Progenitor cell of endocrine pancreas (in vitro differentiated cells): ENCODE measurements around the gene SYVN1. TPM values are rescaled to one million over a fixed set of nuclear protein-coding genes. Genes with fewer than 3 reads are reported as not detected.

Experiments
- DNase-seq: peaks from one replicate; pipeline ENCODE4 v3.0.0; 2021; ENCODE audit warnings: low spot score; ENCODE audit not compliant: unreplicated experiment
- H3K27ac Mint-ChIP-seq: 2 replicates; pipeline ENCODE4 v1.8.0; 2021; ENCODE audit warnings: mild to moderate bottlenecking, moderate library complexity, mixed read lengths
- H3K27me3 Mint-ChIP-seq: 2 replicates; pipeline ENCODE4 v1.8.0; 2021; ENCODE audit warnings: mixed read lengths
- H3K36me3 Mint-ChIP-seq: 2 replicates; pipeline ENCODE4 v1.8.0; 2022; ENCODE audit warnings: mixed read lengths; ENCODE audit not compliant: insufficient read depth
- H3K4me1 Mint-ChIP-seq: 2 replicates; pipeline ENCODE4 v1.8.0; 2021; ENCODE audit warnings: low read depth, mixed read lengths
- H3K4me3 Mint-ChIP-seq: 2 replicates; pipeline ENCODE4 v1.8.0; 2021; ENCODE audit warnings: low read depth, mild to moderate bottlenecking, moderate library complexity, mixed read lengths
- H3K9me3 Mint-ChIP-seq: 2 replicates; pipeline ENCODE4 v1.8.0; 2021; ENCODE audit warnings: low read depth, mixed read lengths
- CTCF ChIP-seq: fragments of 200-600 bp; sonication (generic); IDR thresholded peaks from one replicate; pipeline ENCODE4 v1.5.0; 2021; ENCODE audit warnings: antibody characterized with exemption, mild to moderate bottlenecking; ENCODE audit not compliant: unreplicated experiment
- total RNA-seq: library from RNA; stranded (reverse); gene quantifications from 2 replicates; pipeline ENCODE4 v1.2.1, GENCODE V29; 2021

Gene SYVN1
- total RNA-seq, 1 donor from 2014 or later: 48.4 TPM

GRCh38 chr11:65087827-65088226, 46.5 kb downstream of the SYVN1 start:
- H3K27ac Mint-ChIP-seq: no peak overlapping the region
- H3K9me3 Mint-ChIP-seq: no peaks in the 10 kb centered on the region
- no peak for TF ChIP-seq CTCF
- peaks cover 6% of the 10 kb centered on the region for H3K36me3 Mint-ChIP-seq
- H3K4me3 Mint-ChIP-seq: no peak overlapping the region
- no peaks in the 10 kb centered on the region for H3K27me3 Mint-ChIP-seq
- DNase-seq: no peak
- peaks cover 14% of the 10 kb centered on the region for H3K4me1 Mint-ChIP-seq

GRCh38 chr11:65087216-65087615, 47.1 kb downstream of the SYVN1 start:
- Mint-ChIP-seq H3K4me1 (peaks cover 15% of the 10 kb centered on the region), H3K9me3 (no peaks in the 10 kb centered on the region), H3K27me3 (no peaks in the 10 kb centered on the region), H3K4me3 (no peak overlapping the region), H3K27ac (no peak overlapping the region), H3K36me3 (peaks cover 6% of the 10 kb centered on the region)
- no peak for DNase-seq
- no peak for TF ChIP-seq CTCF

- peaks cover 6% of the 10 kb centered on the region for H3K36me3 Mint-ChIP-seq
- no peak for DNase-seq
- H3K27ac Mint-ChIP-seq: no peak overlapping the region
- no peaks in the 10 kb centered on the region for H3K9me3 Mint-ChIP-seq
- H3K27me3 Mint-ChIP-seq: no peaks in the 10 kb centered on the region
- no peak for TF ChIP-seq CTCF
- peaks cover 15% of the 10 kb centered on the region for H3K4me1 Mint-ChIP-seq
- no peak overlapping the region for H3K4me3 Mint-ChIP-seq
These were observed 47.5 kb downstream of the SYVN1 start for GRCh38 chr11:65086809-65087208.

- Mint-ChIP-seq H3K4me3 (peak overlapping the region; percentile 95), H3K4me1 (peaks cover 15% of the 10 kb centered on the region), H3K27me3 (no peaks in the 10 kb centered on the region), H3K9me3 (no peaks in the 10 kb centered on the region), H3K27ac (peak overlapping the region; percentile 12), H3K36me3 (peaks cover 6% of the 10 kb centered on the region)
- TF ChIP-seq CTCF: no peak
- DNase-seq: no peak
These were observed 48.9 kb downstream of the SYVN1 start for GRCh38 chr11:65085446-65085845.

- H3K36me3 Mint-ChIP-seq: peaks cover 7% of the 10 kb centered on the region
- H3K4me1 Mint-ChIP-seq: peaks cover 15% of the 10 kb centered on the region
- no peak for TF ChIP-seq CTCF
- no peak for DNase-seq
- no peaks in the 10 kb centered on the region for H3K9me3 Mint-ChIP-seq
- H3K4me3 Mint-ChIP-seq: peak overlapping the region; percentile 95
- peak overlapping the region; percentile 99 for H3K27ac Mint-ChIP-seq
- no peaks in the 10 kb centered on the region for H3K27me3 Mint-ChIP-seq
These were observed 49.5 kb downstream of the SYVN1 start for GRCh38 chr11:65084598-65085375.
